HUDEP-2 (cell line): ENCODE results near the gene LRRC10B.
A peak's percentile ranks its signal among the peaks of the same experiment; 100 is the strongest.

ENCODE experiments used
- DNase-seq, 76 experiments: peaks; one replicate each; lab custom pipeline; 2025; ENCODE audit not compliant: unreplicated experiment in 76 of 76; lab: John Stamatoyannopoulos, UW

Gene LRRC10B

DNA sequence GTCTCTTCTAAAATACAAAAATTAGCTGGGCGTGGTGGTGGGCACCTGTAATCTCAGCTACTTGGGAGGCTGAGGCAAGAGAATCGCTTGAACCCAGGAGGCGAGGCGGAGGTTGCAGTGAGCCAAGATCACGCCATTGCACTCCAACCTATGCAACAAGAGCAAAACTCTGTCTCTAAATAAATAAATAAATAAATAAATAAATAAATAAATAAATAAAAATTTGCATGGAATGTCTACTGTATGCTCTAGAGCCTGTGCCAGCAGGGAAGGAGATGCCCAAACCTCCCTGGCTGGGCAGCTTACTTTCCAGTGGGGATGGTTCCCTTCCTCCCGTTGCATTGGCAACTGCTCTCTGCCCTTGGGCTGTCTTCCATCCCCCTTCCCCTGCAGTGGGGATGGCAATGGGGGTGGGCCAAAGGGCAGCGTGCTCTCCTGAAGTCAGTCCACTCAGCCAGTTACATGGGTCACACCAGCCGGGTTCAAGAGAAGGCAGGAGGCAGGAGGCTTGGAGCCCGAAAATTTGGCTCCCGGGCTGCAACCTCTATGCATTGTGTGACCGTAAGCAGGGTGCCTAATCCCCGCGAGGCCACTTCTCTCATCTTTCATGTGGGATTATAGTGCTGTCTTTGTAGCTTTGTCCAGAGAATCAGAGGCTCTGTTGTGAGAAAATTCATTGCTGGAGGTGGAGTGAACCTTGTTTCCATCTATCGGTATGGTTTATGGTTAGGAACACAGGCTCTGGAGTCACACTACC, 1.4 kb upstream of the LRRC10B start:
- DNase-seq = no peak

DNA sequence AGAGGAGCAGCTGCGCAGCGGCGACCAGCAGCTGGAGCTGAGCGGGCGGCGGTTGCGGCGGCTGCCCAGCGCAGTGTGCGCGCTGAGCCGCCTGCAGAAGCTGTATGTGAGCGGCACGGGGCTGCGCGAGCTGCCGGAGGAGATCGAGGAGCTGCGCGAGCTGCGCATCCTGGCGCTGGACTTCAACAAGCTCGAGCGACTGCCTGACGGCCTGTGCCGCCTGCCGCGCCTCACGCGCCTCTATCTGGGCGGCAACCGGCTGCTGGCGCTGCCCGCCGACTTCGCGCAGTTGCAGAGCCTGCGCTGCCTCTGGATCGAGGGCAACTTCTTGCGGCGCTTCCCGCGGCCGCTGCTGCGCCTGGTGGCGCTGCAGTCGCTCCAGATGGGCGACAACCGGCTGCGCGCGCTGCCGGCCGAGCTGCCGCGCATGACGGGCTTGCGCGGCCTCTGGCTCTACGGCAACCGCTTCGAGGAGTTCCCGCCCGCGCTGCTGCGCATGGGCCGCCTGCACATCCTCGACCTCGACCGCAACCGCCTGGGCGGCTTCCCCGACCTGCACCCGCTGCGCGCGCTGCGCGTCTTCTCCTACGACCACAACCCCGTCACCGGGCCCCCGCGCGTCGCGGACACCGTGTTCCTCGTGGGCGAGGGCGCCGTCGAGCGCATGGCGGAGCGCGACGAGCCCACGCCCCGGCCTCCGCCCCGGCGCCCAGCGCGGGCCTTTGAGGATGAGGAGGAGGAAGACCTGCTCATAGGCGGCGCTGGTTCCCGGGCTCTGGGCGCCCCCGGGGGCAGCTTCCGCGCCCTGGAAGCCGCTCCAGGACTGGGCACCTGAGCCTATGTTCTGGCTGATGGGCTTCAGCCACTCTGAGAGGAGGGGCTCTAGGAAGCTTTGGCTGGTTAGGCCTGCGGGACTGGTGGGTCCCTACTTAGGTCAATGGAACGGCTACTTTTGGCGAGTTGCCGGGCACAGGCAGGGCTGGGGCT, 787 bp downstream of the LRRC10B start:
- peak in 68 of 76 experiments; percentile 13 to 80 (median 58) for DNase-seq

DNA sequence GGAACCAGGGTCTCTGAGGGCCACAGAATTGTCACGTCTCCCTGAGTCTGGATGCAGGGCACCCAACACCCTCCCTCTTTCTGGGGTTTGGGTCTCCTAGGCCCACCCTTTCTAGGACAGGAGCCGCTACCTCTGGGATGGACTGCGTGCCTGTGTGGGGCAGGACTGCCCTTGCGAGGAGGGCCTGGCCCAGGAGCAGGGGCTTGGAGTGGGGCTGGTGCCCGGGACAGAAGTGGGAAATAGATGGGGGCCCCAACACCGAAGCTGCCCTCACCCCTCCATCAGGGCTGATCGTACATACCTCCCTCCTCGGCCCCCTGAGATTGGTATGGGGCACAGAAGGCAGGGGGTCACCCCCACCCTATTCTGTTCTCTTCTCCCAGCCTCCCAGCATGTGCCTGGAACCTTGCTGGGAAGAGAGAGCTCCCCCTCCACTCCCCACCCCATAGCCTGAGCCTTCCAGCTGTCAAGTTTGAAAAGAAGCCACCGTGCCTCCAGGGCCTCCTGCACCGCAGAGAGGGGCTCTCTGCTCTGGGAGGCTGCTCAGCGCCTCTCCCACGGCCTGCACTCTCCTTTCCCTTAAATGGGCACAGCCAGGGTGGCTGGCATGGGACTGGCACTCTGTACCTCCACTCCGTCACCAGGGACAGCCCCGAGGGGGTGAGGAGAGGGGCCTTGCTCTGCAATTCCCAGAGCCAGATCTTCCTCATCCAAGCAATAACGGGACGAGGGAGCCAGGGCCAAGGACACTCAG, 1.8 kb downstream of the LRRC10B start:
- DNase-seq = no peak

DNA sequence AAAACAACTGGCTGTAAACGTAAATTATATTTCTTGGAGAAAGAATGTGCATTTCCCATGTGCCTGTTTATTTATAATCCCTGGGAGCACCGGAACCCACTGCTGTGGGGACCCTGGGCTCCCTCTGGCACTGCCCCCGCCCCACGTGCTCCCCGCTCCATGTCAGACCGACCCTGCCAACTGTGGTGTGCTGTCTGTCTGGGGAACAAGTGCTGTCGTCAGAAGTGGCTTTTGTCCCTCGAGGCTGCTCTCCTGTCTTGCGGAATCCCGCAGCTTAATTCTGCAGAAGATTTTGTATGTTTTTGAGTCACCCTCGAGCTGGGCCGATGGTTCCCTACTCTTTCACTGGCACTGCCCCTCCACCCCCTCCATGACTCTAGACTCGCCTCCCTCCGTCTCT, 2.4 kb downstream of the LRRC10B start:
- DNase-seq = no peak

DNA sequence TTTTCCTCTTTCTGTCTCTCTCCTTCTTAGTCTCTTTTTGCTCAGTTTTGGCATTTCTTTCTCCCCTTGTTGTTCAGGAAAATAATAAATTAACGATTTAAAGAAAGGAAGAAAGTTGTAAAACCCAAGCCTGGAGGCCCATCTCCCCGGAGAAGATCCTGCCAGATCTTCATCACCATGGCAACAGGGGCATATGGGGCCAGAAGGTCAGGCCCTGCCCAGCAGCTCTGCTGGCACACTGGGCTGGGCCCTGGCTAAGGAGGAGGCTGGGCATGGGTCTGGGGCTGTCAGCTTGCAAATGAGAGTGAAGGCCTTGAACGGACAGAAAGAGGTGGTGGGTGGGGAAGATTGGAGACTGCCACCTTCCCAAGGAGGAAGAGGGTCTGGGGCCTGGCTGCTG, 2.8 kb downstream of the LRRC10B start:
- DNase-seq = no peak

DNA sequence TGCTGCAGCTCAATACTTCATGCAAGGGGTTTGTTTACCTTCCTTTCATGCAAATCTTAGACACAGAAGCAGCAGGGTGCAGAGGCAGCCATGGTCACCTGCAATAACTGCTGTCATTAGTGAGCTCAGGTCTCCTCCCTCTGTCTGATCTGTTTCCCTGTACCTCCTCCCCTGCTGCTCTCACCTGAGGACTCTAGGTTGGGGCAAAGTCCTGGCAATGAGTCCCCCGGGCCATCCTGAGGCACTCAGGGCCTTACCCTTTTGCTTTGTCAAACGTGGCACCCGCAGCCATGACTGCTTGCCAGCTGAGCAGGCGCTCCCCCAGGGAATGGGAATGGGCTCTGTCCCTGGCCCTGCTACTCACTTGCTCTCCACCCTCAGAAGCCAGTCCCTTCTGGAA, 3.9 kb downstream of the LRRC10B start:
- DNase-seq = no peak

DNA sequence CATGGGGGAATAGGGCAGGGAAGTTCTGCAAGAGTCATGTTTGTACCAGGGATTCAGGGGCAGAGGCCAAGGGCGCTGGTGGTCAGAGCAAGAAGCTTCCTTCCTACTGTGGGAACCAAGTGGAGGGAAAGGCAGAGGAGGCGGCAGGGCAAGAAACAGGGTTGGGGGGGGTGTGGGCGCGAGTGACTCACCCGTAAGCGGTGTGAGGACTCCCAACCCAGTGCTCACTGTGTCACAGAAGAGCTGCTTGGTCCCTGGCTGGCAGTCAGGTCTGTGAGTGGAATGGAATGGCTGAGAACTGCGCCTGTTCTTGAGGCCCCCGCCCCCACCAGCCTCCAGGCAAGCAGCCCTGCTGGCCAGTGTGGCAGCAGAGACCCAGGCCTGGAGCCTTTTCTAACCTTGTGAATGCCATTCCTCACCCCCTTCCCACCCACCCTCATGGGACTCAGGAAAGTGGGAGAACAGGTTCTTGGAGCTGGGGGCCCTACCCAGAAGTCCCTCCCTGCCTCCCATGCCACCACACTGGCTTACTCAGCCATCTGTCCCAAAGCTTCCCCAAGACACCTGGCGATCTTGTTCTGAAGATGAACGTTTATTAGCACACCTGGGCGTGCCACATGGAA, 4.7 kb downstream of the LRRC10B start:
- DNase-seq = no peak

DNA sequence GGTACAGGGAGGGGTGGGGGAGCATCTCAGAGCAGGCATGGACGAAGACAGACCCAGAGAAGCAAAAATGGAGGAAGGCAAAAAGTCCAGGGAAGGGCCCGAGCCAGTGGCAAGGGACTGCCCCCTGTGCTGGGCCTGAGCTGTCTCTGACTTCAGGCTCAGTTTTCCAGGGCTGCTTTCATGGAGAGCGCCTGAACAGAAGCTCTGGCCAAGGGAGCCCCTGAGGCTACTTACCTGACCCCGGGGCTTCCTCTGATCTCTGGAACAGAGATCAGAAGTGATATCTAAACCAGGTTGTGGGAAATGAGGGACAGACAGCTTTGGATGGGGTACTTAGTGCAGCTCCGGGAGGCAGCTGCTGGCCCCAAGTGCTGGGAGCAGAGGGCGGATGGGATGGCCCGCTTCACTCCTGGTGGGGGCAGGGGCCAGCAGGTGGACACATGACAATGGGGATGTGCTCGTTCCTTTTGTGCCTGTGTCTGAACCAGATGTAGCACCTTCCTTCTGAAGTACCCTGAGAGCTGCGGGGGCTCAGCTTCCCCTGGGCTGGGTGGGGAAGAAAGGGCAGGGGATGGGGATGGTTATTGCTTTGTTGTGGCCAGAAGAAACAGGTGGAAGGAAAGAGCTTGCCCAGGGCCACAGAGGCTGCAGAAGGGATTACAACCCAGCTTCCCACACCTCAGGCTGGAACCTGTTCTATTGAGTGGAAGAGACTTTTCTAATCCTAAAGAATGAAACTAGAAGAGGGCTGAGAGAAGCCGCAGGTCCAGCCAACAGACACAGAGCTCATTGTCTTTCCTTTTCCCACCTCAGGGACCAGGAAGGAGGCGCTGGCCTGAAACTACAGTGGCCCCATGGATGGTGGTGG, 5.7 kb downstream of the LRRC10B start:
- DNase-seq = no peak

DNA sequence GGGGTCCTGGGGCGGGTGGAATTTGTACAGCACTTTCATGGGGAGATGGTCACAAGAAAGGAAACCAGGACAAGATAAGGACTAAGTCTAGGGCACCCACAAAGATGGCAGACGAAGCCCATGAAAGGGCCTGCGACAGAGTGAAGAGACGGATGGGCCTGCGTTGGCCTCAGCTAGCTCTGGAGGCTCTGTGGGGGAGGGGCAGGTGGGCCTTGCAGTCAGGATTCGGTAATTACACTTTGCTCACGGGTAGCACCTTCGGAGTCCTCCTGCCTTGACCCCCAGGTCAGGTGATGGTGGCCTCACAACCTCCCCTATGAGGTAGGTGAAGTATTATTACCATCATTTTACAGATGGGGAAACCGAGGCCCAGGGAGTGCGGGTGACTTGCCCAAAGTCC, 7.1 kb downstream of the LRRC10B start:
- no peak for DNase-seq

DNA sequence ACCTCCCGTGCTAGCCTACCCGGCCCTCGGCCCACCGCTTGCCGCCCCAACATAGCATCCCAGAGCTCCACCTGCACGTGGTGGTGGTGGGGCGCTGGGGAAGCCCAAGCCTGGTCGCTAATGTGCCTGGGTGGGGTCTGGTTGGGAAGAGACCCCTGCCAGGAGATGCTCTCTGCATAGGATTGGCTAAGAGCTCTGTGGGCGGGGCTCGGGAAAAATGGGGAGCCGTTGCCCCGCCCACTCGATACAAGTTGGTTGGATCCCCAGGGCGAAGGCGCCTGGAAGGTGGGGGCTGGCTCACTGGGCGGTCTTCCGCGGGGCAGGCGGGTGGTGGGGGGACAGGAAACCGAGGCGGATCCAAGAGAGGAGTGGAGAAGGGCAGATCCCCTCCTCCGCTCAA, 7.6 kb downstream of the LRRC10B start:
- DNase-seq = no peak

DNA sequence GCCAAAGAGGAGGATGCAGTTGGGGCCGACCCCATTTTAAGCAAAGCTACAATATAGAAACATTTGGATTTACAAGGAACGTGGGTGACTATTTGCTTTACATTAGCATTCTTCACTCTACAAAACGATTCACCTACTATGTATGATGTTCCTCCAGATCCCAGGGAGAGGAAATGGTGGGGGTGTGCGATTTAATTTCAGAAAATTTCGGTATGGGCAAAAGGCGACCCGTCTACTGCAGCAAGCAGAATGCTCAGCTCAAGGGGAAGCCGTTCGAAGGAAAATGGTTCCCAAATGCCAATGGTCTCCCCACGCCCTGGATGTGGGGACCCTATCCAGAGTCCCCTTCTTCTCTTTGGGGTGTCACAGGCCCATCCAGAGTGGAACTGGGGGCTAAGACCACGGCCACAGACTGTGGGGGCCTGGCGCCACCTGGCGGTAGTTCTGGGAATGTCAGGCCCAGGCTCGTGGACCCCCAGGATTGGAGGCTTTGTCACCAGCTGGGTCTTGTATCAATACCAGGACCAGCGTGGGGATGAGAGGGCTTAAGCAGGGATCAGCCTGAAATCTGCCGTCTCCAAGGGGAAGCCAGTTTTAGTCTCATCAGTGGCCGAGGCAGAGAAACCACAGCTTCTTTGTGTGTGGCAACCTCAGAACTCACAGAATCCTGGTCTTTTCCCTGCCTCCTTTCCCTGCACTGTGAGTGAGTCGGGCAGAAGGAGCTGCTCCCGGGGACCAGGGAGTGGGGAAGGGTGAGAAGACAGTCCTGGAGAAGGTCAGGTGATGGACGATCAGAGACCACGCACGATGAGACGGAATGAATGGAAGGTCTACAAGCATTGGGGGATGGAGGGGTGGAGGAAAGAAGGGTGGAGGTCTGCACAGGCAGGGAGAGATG, 8.4 kb downstream of the LRRC10B start:
- DNase-seq = peak in 20 of 76 experiments; percentile 1 to 42 (median 16)

DNA sequence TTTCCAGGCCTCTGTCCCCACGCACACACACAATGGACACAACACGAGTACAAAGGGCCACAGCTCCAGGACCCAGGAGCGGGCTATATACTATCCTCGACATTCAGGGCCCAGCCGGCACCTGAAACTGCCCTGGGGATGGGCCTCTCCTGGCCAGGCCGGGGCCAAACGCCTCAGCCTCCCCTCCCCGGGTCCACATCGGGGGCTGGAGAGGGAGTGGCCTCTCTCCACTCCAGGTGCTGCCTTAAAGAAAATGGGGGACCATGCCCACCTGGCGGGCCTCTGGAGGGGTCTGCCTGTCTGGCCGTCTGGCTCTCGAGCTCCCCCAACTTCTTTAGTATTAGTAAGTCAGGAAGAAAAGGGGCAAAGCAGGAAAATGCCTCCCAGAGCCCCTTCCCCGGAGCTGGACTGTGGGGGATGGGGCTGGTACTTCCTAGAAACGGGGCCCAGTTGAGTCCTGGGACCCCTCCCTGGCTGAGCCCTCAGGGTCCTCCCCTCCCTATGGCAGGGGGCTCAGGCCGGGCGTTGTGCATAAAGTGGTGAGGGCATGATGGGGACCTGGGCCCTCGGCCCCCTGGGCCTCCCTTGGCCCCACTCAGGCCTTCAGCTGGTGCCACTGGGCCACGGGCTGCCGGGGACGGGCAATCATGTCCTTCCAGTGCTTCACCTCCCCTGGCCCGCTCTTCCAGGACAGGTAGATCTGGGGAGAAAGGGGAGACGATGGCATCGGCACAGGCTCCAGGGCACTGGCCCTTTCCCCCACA, 9.7 kb downstream of the LRRC10B start:
- no peak for DNase-seq

DNA sequence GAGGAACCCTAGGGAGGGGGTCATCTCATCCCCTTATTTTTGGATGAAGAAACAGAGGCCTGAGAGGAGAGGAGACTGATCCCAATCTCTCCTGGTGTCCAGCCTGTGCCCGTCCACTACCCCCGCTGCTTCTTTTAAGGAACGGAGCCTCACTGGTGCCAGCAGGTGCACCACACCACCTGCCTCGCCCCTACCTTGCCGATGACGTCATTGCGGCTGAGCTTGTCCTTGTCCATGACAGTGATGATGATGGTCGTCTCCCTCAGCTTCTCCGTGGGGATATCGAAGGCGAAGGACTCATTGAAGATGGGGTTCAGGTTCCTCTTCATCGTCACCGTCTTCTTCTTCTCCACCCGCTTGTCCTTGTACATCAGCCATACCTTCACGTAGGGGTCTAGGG, 14.3 kb downstream of the LRRC10B start:
- DNase-seq = no peak

DNA sequence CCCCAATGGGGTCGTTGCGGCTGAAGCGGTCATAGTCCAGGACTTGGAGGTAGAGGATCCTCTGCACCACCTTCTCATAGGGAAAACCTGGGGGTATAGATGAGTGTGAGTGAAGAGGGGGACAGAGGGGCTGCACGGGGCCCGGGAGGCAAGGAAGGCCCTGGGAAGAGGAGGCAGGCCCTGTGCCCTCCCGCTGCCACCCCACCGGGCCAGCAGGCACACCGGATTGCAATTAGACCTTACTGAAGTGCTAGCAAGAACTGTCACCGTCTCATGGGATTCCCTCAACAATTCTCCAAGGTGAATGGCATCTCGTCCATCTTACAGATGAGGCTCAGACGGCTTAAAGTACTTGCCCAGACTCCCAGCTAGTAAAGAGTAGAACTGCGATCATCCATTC, 15.9 kb downstream of the LRRC10B start:
- DNase-seq = no peak

DNA sequence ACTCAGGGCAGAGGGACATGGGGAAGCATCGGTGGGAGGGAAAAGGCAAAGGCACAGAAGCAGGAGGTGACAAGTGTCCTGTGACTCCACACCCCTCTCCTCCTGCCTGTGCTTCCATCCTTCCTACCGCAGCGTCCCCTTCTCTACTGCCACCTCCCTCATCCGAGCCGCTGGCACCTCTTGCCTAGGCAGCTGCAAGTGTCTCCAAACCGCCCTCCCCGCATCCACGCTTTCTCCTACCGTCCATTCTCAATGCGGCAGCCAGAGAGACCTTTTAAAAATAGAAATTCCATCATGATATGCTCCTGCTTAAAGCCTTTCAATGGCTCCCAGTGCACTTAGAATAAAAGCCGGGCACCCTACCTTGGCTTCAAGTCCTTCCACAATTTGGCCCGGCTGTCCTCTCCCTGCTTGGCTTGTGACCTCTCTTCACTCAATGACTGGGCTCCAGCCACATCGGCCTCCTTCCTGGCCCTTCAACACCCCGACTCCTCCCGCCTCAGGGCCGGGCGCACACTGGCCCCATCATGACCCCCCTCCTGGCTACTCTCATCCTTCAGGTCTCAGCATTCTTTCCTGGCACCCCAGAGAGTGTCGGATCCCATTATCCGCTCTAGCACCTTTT, 16.5 kb downstream of the LRRC10B start:
- DNase-seq = no peak

DNA sequence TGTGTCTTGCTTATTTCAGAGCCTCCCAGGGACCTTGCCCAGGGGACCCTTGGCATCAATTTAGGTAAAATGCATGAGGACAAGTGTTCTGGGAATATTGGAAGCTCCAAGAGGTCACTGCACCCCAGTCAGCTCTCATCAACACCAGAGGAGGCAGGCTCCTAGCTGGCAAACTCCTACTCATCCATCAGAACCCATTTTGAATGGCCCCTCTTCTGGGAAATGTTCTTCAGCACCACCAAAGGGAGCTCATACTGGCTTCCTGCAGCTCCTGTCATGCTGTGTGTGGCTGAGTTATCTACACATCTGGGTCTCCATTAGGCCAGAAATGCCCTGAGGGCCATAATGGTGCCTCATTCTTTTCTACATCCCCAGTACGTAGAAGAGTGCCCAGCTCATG, 17.7 kb downstream of the LRRC10B start:
- no peak for DNase-seq

DNA sequence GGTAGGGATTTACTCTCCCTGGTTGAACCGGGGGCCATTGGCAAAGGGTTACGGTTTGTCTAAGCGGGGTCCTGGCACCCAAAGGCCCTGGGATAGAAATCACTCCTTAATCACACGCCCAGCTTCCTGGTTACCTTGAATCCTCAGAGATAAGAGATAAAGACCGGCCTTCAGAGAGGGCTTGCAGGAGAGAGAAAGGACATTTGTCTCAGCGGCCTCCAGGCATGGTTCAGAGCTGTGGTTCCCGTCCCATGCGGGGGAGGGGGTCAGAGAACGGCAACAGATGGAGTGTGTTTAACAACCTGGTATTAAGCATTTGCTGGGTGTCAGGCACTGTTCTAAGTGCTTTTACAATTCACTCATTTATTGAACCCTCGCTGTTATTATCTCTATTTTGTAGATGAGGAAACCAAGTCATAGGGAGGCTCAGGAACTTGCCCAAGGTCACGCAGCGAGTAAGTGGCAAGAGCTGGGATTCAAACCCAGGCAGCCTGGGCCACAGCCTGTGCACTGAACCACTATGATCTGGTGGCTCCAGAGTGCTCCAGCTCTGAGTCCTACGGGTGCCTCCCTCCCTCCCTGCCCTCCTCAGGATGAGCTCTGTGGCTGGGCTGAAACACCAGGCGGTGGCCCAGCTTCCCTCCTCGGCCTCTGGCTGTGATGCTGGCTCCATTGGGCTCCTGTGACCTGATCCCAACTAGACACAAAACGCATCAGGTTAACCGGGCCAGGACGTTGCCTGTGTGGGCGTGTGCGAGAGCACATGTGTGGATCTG, 18.6 kb downstream of the LRRC10B start:
- no peak for DNase-seq
